Nephron (organoid): ENCODE results near the gene TMEM134.
A peak's percentile ranks its signal among the peaks of the same experiment; 100 is the strongest.

Source experiments
- H3K27ac Mint-ChIP-seq, 3 experiments: 2 replicates each; pipeline ENCODE4 v1.8.0; 2020; ENCODE audit warnings: mixed read lengths in 3 of 3, mild to moderate bottlenecking in 2 of 3, moderate library complexity in 1 of 3
- H3K27me3 Mint-ChIP-seq: 2 replicates; pipeline ENCODE4 v1.8.0; 2021; ENCODE audit warnings: low read depth, mild to moderate bottlenecking, moderate library complexity, mixed read lengths
- H3K36me3 Mint-ChIP-seq: 2 replicates; pipeline ENCODE4 v1.8.0; 2020; ENCODE audit warnings: low read depth, mixed read lengths
- H3K4me1 Mint-ChIP-seq: 2 replicates; pipeline ENCODE4 v1.8.0; 2020; ENCODE audit warnings: mixed read lengths
- H3K4me3 Mint-ChIP-seq, 3 experiments: 2 replicates each; pipeline ENCODE4 v1.8.0; 2020; ENCODE audit warnings: mild to moderate bottlenecking in 3 of 3, mixed read lengths in 3 of 3, moderate library complexity in 2 of 3
- H3K9me3 Mint-ChIP-seq: 2 replicates; pipeline ENCODE4 v1.8.0; 2020; ENCODE audit warnings: mixed read lengths
- TF ChIP-seq, protein P1 (sequence below), 3 experiments: fragments of 200-600 bp; sonication (generic); IDR thresholded peaks; one replicate each; pipeline ENCODE4 v1.5.0; 2021; ENCODE audit warnings: antibody characterized with exemption in 3 of 3; ENCODE audit not compliant: unreplicated experiment in 3 of 3

TMEM134 gene

DNA sequence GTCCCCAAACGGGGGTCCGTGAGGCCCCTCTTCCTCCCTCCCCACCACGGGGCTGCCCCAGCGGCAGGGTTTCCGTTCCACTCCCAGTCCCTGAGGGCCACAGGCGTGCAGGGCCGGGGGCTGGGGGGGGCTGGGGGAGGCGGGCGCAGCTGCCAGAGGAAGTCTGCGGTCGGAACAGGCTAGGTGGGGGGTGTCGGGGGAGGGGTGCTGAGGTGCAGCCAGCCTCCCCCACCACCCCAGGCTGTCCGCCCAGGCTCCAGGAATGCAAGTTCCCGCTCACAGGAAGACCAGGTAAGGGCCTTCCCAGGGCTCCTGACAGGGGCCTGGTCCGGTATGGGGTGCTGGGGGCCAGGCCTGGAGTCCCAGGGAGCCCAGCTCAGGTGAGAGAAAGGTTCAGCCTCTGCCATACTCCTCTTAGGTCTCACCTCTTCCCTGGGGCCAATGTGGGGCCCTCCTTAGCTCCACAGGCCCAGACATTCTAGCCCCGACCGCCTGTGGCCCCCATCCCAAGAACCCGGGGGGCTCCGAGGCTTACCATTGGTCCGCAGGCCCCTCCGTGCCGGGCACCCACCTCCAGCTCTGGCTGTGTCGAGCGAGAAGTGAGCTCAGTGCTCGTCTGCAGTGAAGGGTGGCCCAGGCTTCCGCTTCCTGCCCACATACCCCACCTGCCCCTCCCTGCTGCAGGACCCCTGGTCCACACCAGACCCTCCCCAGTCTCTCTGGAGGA is 31.8 kb downstream of the TMEM134 start, which contains the start of gene PTPRCAP:
Gene PTPRCAP (minus strand): TSS at position 601 of the 727 bp plus-strand sequence. CDS start 63 bp downstream, at position 538.
- TF ChIP-seq, protein P1, sequence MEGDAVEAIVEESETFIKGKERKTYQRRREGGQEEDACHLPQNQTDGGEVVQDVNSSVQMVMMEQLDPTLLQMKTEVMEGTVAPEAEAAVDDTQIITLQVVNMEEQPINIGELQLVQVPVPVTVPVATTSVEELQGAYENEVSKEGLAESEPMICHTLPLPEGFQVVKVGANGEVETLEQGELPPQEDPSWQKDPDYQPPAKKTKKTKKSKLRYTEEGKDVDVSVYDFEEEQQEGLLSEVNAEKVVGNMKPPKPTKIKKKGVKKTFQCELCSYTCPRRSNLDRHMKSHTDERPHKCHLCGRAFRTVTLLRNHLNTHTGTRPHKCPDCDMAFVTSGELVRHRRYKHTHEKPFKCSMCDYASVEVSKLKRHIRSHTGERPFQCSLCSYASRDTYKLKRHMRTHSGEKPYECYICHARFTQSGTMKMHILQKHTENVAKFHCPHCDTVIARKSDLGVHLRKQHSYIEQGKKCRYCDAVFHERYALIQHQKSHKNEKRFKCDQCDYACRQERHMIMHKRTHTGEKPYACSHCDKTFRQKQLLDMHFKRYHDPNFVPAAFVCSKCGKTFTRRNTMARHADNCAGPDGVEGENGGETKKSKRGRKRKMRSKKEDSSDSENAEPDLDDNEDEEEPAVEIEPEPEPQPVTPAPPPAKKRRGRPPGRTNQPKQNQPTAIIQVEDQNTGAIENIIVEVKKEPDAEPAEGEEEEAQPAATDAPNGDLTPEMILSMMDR (IDR thresholded peaks at IDR 0.05; ENCODE audit: unreplicated experiment in 3 of 3), result no peak
- Mint-ChIP-seq H3K27me3 (no peaks in the 10 kb centered on the region), H3K4me1 (peaks cover 5% of the 10 kb centered on the region), H3K36me3 (peaks cover 8% of the 10 kb centered on the region), H3K27ac (peak within 1 kb of the TSS in 2 of 3 experiments; percentile 38 to 55), H3K4me3 (peak within 1 kb of the TSS in 1 of 3 experiments; percentile 25), H3K9me3 (no peaks in the 10 kb centered on the region)

- no peaks in the 10 kb centered on the region for H3K9me3 Mint-ChIP-seq
- H3K27me3 Mint-ChIP-seq, result no peaks in the 10 kb centered on the region
- TF ChIP-seq, protein P1 (IDR thresholded peaks at IDR 0.05; ENCODE audit: unreplicated experiment in 3 of 3), result no peak
- H3K4me3 Mint-ChIP-seq, result peak overlapping the region in 1 of 3 experiments; percentile 25
- H3K27ac Mint-ChIP-seq, result peak overlapping the region in 2 of 3 experiments; percentile 38 to 55
- H3K4me1 Mint-ChIP-seq, result peaks cover 5% of the 10 kb centered on the region
- peaks cover 14% of the 10 kb centered on the region for H3K36me3 Mint-ChIP-seq
These were observed 32.5 kb downstream of the TMEM134 start for GRCh38 chr11:67436459-67437081.

- Mint-ChIP-seq H3K27me3 (no peaks in the 10 kb centered on the region), H3K27ac (no peak overlapping the region), H3K9me3 (no peaks in the 10 kb centered on the region), H3K4me1 (peaks cover 5% of the 10 kb centered on the region), H3K36me3 (peaks cover 15% of the 10 kb centered on the region), H3K4me3 (no peak overlapping the region)
- TF ChIP-seq, protein P1 (IDR thresholded peaks at IDR 0.05; ENCODE audit: unreplicated experiment in 3 of 3), result no peak
These were observed 33.2 kb downstream of the TMEM134 start for GRCh38 chr11:67435727-67436458.

DNA sequence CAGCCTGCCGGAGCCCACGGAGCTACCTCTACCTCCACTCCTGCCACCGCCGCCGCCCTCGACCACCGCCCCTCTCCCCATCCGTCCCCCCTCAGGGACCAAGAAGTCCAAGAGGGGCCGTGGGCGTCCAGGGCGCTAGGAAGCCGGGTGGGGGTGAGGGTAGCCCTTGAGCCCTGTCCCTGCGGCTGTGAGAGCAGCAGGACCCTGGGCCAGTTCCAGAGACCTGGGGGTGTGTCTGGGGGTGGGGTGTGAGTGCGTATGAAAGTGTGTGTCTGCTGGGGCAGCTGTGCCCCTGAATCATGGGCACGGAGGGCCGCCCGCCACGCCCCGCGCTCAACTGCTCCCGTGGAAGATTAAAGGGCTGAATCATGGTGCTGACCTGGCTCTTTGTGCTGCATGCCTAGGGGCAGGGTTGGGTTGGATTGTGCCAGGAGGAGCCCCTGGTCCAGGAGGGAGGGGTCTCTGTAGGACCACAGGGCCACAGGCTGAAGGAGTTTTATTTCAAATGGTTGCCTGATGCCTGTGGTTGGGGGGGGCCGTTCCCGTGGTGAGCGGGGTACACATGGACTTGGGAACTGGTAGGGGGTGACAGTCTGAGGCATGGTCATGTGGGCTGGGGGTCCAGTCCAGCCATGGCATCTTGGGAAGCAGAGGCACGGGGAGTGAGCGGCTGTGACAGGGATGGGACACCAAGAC is 33.9 kb downstream of the TMEM134 start:
- peaks cover 5% of the 10 kb centered on the region for H3K4me1 Mint-ChIP-seq
- H3K36me3 Mint-ChIP-seq, result peaks cover 15% of the 10 kb centered on the region
- no peak overlapping the region for H3K27ac Mint-ChIP-seq
- no peak overlapping the region for H3K4me3 Mint-ChIP-seq
- H3K27me3 Mint-ChIP-seq, result no peaks in the 10 kb centered on the region
- TF ChIP-seq, protein P1 (IDR thresholded peaks at IDR 0.05; ENCODE audit: unreplicated experiment in 3 of 3), result no peak
- H3K9me3 Mint-ChIP-seq, result no peaks in the 10 kb centered on the region

- Mint-ChIP-seq H3K27ac (no peak overlapping the region), H3K36me3 (peaks cover 15% of the 10 kb centered on the region), H3K27me3 (no peaks in the 10 kb centered on the region), H3K4me1 (peaks cover 5% of the 10 kb centered on the region), H3K4me3 (no peak overlapping the region), H3K9me3 (no peaks in the 10 kb centered on the region)
- TF ChIP-seq, protein P1 (IDR thresholded peaks at IDR 0.05; ENCODE audit: unreplicated experiment in 3 of 3), result no peak
These were observed 34.6 kb downstream of the TMEM134 start for GRCh38 chr11:67434395-67434881.
